ENCODE data around the gene EPG5. TPM values are rescaled to one million over a fixed set of nuclear protein-coding genes. Genes with fewer than 3 reads are reported as not detected.
"Not testable (repeated sequence)": the region's sequence is repeated elsewhere in the genome, so short reads cannot be mapped to it uniquely, and the experiment has no call there.

The EPG5 gene
- total RNA-seq, 1 donor from 2014 or later: 18.9 TPM

- intact Hi-C loops (cut with DNase I): no loop called here
- no peak for ATAC-seq (ENCODE audit: poor library complexity)
- no peak for DNase-seq
These were observed 137.3 kb downstream of the EPG5 start for GRCh38 chr18:45829855-45830254.

DNA sequence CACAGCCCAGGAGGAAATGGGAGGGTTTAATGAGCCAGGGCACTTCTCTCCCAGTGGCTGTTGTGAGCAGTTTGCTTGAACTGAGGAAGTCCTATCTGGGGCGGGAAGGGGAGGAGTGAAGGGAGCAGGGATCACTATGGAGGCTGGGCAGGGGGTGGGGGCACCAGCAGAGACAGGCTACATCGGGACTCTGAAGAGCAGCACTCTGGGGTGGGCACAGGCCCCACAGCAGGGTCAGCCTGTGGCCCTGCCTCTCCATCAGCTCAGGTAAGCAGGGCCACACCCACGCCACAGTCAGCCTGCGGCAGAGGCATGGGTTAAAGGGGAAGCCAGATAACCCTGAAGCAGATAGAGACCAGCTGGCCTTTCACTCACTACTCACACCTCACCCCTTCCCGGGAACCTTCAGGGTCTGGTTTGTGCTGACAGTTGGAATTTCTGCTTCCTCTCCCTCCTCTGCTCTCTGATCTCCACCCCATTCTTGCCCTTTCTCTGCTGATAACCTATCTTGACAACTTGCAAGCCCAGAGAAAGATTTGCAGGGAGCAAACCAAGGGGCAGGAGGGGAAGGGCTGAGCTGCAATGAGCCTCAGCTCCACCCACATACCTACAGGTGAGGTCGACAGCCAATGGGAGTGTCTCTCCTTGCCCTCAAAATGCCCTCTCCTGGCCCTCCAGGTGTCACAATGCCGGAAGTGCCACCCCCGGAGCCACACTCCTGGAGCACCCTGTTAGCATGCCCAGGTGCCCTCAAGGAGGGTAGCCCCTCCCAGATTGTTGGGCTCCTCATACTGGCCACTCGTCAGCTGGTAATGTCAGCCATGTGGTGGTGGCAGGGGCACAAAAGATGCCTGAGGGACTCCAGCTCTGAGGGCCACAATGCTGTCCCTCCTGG is 138.0 kb downstream of the EPG5 start:
- DNase-seq: no peak
- intact Hi-C loops (cut with DNase I): no loop called here
- ATAC-seq (ENCODE audit: poor library complexity): peak; percentile 78

DNA sequence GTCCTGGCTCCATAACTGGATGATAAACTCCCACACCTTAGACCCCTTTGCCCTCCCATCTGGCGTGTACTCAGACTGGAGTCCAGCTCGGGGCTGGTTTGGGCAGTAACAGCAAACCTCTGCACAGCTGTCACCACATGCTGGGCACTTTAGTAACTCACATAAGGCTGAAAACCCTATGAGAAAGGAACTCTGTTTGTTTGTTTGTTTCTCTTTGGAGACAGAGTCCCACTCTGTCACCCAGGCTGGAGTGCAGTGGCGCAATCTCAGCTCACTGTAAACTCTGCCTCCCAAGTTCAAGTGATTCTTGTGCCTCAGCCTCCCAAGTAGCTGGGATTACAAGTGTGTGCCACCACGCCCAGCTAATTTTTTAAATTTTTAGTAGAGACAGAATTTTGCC is 140.4 kb downstream of the EPG5 start:
- DNase-seq; ATAC-seq (ENCODE audit: poor library complexity); intact Hi-C loops (cut with DNase I): not testable (repeated sequence)

- intact Hi-C loops (cut with DNase I): no loop called here
- no peak for DNase-seq
- no peak for ATAC-seq (ENCODE audit: poor library complexity)
These were observed 141.0 kb downstream of the EPG5 start for GRCh38 chr18:45826084-45826483.

DNA sequence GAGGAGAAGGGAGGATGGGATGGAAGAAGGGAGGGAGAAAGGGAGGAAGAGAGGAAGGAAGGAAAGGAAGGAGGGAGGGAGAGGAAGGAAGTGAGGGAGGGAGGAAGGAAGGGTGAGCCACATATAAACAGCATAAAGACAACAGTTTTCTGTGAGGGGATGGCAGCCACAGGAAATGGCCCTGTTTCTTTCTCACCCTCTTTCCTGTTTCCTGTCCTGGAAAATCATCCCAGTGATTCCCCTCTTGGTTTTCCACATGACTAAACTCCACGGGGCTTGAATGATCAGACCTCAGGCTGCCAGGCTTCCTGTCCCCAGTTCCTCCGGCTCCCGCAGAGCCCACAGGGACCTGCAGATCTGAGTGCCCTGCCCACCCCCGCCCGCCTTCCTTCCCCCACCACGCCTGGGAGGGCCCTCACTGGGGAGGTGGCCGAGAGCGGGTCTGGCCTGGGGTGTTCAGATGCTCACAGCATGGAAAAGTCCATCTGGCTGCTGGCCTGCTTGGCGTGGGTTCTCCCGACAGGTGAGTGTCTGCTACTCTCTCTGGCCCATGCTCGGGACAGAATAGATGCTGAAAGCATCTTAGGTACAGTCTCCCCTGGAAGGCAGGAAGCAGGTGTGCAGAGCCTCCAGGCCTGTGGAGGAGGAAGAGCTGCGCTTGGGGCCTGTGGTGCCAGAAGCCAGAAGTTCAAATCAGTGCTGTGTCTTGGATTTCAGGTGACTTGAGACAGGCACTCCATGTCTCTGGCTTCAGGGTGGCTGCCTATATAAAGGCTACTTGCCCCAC is 141.7 kb downstream of the EPG5 start, which contains the start of gene SIGLEC15:
Gene SIGLEC15 (plus strand): TSS at position 418 of the 787 bp plus-strand sequence. CDS start 54 bp downstream, at position 472.
- intact Hi-C loops (cut with DNase I): no loop called here
- ATAC-seq (ENCODE audit: poor library complexity) (no peak), DNase-seq (no peak)

DNA sequence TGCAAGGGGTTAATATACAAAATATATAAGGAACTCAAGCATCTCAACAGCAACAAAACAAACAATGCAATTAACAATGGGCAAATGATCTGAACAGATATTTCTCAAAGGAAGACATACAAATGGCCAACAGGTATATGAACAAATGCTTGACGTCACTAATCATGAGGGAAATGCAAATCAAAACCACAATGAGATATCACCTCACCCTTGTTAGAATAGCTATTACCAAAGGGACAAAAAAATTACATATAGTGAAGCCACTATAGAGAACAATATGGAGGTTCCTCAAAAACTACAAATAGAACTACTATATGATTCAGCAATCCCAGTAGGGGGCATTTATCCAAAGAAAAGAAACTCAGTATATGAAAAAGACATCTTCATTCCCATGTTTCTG is 145.4 kb downstream of the EPG5 start:
- intact Hi-C loops (cut with DNase I): no loop called here
- DNase-seq (no peak), ATAC-seq (ENCODE audit: poor library complexity) (no peak)

DNA sequence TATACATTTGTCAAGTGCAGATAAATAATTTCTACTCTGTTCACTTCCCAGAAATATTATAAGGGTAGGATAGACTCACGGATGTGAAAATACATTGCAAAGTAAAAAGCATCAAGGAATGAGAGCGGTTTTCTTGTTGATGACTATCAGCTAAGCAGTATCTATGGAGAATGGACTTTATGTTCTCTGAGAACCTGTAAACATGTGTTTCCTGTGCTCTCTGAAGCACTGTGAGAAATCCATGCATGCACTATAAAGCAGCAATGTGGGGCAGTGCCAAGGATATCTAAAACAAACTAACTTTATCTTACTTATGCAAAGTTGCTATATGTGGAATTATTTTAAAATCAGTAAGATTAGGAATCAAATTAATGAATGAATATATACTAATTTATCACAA is 146.1 kb downstream of the EPG5 start:
- intact Hi-C loops (cut with DNase I): no loop called here
- ATAC-seq (ENCODE audit: poor library complexity): no peak
- no peak for DNase-seq

DNA sequence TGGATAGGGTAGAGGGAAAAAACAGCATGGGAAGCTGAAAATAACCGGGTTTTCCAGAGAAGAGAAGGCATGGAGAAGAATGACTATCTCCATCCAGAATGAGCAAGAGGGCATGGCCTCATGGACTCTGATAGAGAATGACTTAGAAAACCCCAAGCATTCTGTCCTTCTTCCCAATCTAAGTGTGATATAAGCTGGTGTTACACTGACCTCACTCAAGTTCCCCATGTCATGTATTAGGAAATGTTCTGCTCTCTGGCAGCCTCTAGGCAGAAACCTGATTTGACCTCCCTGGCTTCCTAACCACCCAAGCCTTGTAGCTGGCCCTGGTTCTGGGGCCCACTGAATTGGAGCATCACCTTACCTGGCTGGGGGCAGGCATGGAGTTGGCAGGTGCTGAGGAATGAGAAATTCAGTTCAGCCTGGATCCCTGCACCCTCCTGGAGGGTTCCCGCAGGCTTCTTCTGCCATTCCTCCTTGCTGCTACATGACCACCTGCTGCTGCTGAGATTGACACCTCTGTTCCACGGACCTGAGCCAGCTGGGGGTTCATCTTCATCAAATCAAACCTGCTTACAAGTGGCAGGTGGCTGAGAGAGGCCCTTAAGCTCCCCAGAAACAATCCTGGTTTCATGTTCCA is 146.9 kb downstream of the EPG5 start:
- intact Hi-C loops (cut with DNase I): no loop called here
- DNase-seq: no peak
- no peak for ATAC-seq (ENCODE audit: poor library complexity)

DNA sequence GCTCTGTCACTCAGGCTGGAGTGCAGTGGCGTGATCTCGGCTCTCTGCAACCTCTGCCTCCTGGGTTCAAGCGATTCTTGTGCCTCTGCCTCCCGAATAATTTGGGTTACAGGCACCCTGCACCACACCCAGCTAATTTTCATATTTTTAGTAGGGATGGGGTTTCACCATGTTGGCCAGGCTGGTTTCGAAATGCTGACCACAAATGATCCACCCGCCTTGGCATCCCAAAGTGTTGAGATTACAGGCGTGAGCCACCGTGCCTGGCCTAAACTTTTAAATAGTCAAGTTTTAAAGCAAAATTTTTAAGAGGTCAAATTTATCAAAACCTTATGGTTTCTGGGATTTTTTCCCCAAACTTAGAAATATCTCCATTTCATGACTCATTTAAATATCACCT is 148.4 kb downstream of the EPG5 start:
- ATAC-seq (ENCODE audit: poor library complexity); DNase-seq; intact Hi-C loops (cut with DNase I): not testable (repeated sequence)

DNA sequence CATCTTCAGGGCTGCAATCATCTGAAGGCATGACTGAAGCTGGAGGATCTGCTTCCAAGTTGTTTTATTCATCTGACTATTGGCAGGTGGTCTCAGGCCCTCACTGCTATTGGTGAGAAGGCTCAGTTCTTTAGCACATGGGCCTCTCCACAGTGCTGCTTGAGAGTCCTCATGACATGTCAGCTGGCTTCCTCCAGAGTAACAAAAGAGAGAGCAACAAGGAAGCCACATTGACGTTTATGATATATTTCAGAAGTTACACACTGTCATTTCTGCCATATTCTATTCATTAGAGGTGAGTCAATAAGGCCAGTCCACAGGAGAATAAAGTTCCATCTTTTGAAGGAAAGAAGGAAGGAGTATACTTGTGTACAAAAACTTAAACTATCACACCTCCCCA is 149.6 kb downstream of the EPG5 start:
- intact Hi-C loops (cut with DNase I): no loop called here
- DNase-seq (no peak), ATAC-seq (ENCODE audit: poor library complexity) (no peak)

DNA sequence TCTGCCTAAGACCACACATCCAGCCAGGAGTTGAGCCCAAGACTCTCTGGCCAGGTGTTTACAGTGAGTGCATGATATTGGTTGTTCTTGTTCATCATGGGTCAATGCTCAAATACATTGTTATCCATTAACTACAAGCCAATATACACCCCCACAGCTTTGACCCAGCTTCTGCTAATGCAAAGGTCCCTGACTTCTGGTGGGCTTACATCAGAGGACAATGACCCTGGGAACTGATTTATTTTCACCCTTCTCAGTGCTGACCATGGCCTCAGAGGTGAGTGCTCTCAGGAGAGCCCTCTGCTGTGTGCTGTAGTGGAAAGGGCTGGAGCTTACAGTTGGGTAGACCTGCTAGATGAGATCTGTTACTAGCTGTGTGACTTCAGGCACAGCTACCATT is 152.4 kb downstream of the EPG5 start:
- intact Hi-C loops (cut with DNase I); ATAC-seq (ENCODE audit: poor library complexity); DNase-seq: not testable (repeated sequence)

DNA sequence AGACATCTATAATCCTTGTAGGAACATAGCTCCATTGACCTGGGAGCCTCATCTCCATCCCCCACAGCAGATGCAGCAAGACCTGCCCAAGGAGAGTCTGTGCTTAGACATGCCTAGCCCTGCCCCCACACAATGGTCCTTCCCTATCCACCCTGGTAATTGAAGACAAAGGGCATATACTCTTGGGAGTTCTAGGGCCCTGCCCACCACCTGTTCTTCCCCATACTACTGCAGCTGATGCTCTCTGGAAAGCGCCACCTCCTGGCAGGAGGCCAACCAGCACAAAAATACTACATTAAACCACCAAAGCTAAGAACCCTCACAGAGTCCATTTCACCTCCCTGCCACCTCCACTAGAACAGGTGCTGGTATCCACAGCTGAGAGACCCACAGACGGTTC is 160.0 kb downstream of the EPG5 start:
- DNase-seq; ATAC-seq (ENCODE audit: poor library complexity): not testable (repeated sequence)

DNA sequence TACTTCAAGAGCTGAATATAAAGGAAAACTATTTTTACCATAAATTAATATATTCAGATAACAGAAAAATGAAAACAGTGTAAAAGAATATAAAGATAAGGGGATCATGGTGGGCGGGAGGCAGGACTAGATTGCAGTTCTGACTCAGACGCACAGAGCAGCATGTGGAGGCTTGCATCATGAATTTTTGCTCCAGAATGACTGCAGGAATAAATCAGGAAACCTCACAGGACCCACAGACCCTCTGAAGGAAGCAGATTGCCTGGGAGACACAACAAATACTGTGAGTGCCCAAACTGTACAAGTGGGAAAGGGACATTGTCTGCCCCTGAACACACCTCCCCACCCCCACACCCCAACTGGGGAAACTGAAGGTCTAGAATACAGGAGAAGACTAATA is 160.9 kb downstream of the EPG5 start:
- DNase-seq: no peak
- no peak for ATAC-seq (ENCODE audit: poor library complexity)
- intact Hi-C loops (cut with DNase I): no loop called here

More for the DNA sequence above, 160.0 kb downstream of the EPG5 start:
- intact Hi-C loops (cut with DNase I): not testable (repeated sequence)

DNA sequence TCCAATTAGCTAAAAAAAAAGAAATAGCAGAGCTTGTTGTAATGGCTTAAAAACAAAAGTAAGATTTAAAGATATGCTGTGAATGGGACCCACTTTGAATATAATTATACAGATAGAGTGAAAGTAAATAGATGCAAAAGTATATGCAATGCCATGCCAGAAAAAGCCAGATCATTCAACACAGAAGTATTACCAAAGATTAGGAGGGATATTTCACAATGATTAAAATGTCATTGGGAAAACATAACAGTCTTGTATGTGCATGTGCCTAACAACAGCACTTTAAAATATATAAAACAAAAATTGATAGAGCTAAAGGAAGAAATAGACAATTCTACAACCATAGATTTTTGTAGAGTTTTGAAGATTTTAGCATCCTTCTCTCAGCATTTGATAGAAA is 161.6 kb downstream of the EPG5 start:
- no peak for ATAC-seq (ENCODE audit: poor library complexity)
- no peak for DNase-seq
- intact Hi-C loops (cut with DNase I): no loop called here

DNA sequence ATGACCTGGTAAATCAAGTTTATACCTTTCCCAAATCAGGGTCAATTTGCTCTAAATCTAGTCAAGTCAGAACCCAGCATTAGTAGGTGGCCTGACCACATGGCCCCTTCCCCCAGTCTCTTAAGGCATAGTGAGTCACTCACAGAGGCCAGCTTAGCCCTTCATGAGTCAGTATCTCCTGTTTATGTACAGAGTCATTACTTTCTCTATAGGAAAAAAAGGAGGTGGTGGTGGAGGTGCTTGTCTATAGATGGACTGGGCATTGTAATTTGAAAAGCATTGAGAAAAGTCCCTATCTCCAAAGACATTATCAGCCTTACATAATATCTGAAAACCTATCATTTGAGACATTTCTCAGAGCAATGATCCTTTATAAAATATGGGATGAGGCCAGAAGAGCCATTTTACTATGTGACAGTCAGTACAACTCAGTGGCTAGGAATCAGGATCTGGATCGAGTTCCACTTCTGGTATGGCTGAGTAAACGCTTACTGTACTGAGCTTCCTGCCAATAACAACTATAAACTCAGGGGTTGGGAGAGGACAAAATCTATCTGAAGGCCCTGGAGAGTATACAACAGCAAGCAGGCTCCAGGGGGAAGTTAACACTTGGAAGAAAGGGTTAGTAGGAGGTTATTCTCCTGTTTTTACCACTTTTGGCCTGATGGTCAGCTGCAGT is 164.2 kb downstream of the EPG5 start:
- no peak for ATAC-seq (ENCODE audit: poor library complexity)
- DNase-seq: no peak
- intact Hi-C loops (cut with DNase I): no loop called here

DNA sequence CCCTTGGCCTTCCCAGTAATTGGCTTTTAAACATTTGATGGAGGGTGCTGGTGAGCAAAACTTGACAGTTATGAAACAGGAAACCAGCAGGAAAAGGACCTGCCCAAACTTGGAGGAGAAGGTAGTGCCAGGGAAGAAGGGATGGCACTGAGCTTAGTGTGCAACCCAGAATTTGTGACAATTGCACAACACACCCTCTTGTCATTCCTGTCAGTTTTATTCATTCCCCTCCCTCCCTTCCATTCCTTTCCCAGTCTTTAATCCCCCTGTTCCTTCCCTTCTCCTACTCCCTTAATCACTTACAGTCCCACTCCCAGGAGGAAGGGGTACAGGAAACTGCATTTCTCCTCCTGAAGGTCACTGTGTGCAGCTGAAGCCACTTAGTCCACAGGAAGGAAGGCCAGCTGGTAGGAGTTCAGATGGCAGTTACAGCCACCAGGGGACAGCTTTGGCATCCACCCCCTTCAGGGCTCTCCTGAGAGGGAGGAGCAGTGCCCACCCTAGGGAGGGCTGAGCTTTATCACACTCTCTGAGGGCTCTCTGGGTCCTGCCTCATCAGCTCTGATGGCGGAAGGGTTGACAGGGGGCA is 165.6 kb downstream of the EPG5 start:
- DNase-seq (no peak), ATAC-seq (ENCODE audit: poor library complexity) (no peak)
- intact Hi-C loops (cut with DNase I): no loop called here

Measured in Right ventricle myocardium superior (tissue), 1 donor.